22Rv1 (cell line): Measurements from ENCODE around the gene NOP10.

Experiments used
- H3K27ac ChIP-seq: fragments of 450-650 bp; 2 replicates; pipeline ENCODE4 v1.5.1; 2017
- CTCF ChIP-seq: fragments of 450-650 bp; IDR thresholded peaks from 2 replicates; pipeline ENCODE4 v1.5.1; 2017; ENCODE audit warnings: mild to moderate bottlenecking
- ZFX ChIP-seq: fragments of 450-650 bp; IDR thresholded peaks from 2 replicates; pipeline ENCODE4 v1.6.1; 2017; ENCODE audit warnings: antibody characterized with exemption, borderline replicate concordance

The NOP10 gene

DNA sequence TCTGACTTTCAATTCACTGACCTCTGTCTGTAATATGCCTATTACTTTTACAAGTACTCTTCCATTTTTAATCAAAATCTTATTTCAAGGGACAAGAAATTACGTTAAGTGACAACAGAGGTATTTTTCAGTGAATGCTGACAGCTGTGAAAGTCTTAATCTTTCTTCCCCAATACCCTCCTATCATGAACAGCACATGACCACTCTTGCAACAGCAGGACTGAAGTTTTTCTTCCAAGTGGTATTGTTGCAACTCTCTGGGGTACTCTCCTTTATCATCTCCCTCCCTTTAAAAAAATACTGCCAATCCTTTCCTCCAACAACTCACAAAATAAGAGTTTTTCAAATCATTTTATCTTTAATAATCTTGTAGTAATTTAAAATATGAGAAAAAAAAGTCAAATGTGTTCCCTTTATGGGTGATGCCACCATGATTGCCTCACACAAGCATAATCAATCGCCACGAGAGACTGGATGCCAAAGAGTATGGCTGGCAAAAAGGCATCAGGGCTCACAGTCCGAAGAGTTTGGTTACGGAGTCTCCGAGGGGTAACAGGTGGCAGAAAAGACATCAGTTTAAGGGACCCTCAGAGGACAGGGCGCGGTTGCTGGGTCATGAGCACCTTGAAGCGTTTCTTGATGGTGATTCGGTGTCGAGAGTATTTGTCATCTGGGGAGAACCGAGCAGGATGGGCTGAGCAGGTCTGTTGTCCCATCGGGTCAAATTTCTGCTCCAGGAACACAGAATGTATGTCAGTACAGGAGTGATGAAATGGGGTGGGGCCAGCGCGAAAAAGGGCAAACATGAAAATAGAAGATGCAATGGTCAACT is 1.3 kb downstream of the NOP10 start:
- TF ChIP-seq ZFX (no peak), CTCF (no peak)

DNA sequence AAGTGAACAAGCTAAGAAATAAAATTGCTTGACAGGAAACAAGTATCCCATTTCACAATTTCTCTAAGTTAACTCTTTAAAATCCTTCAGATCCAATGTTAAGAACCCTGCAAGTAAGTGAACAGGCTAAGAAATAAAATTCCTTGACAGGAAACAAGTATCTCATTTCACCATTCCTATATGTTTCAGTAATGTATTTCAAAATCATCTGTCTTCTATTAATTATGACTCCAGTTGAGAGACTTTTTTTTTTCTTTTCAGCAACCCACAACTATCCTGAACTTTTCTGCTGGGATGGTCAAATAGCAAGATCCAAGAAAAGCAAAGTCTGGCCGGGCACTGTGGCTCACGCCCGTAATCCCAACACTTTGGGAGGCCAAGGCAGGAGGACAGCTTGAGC is 3.0 kb downstream of the NOP10 start:
- TF ChIP-seq ZFX (no peak), CTCF (no peak)
- no peak overlapping the region for H3K27ac ChIP-seq

More for the DNA sequence above, 1.3 kb downstream of the NOP10 start:
- H3K27ac ChIP-seq = peak overlapping the region; percentile 92

- no peak overlapping the region for H3K27ac ChIP-seq
- no peak for TF ChIP-seq ZFX
- TF ChIP-seq CTCF = no peak
Observed at GRCh38 chr15:34338347-34338746, 4.6 kb downstream of the NOP10 start.

DNA sequence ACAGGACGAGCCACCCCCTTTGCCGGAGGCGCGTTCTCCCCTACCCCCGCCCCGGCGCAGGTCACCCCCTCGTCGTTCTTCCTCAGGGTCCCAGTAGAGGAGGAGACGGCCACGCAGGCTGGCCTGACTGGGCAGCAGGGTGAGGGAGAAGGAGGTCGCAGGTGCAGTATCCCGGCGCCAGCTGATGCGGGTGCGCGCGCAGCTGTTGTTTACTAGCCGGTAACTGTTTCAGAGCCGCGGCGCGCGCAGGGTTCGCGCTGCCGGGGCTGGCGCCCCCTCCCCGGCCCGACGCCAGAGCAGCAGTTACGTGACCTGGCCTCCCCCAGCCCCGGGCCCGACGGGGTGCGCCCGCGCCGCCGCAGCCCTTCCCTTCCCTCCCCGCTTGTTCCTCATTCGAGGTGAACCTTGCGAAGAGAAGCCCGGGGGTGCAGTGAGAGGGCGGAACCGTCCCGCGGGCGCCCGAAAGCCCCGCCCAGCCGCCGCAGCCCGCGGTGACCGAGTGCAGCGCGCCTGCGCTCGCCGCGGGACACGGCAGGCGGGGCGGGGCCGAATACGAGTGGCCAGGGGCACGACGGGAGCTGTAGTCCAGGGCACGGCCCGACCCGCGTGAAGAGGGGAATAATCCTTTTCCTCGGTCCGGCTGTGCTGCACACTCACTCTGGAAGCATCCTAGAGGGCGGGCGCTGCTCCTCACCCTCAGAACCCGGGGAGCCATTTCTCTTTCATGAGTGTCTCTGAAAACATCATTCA is 5.2 kb downstream of the NOP10 start, which contains the start of gene SLC12A6:
Gene SLC12A6 (minus strand): TSS at position 225 of the 750 bp plus-strand sequence. CDS start 1,101 bp downstream, outside the sequence.
- peak within 1 kb of the TSS; percentile 56 for H3K27ac ChIP-seq
- no peak for TF ChIP-seq CTCF

- TF ChIP-seq ZFX (no peak), CTCF (no peak)
- peak overlapping the region; percentile 56; the same call in 1 of the 2 replicates for H3K27ac ChIP-seq
Observed at GRCh38 chr15:34336991-34337556, 5.9 kb downstream of the NOP10 start.

- no peak overlapping the region for H3K27ac ChIP-seq
- TF ChIP-seq ZFX (no peak), CTCF (no peak)
Observed at GRCh38 chr15:34336231-34336990, 6.5 kb downstream of the NOP10 start.
